ENCODE measurements around the gene CACNA2D3. TPM values are rescaled to one million over a fixed set of nuclear protein-coding genes. Genes with fewer than 3 reads are reported as not detected.

CACNA2D3 gene
- total and polyA plus RNA-seq, 4 donors = 0.06 to 0.37 (median 0.08) TPM; not detected in 1

GRCh38 chr3:54134155-54134554 lies 11.8 kb downstream of the CACNA2D3 start:
- Histone ChIP-seq H3K4me3 (ENCODE audit: low read depth in 1 of 3, low read length in 3 of 3) (no peak overlapping the region), H3K27ac (ENCODE audit: low read depth in 1 of 2, low read length in 2 of 2) (no peak overlapping the region), H3K9me3 (ENCODE audit: control insufficient read depth in 4 of 4, low read length in 3 of 4) (no peaks in the 10 kb centered on the region), H3K36me3 (ENCODE audit: control insufficient read depth in 4 of 4, insufficient read depth in 3 of 4, low read depth in 1 of 4, low read length in 3 of 4) (no peaks in the 10 kb centered on the region), H3K9ac (ENCODE audit: low read depth in 1 of 2, low read length in 2 of 2) (no peak overlapping the region), H3K4me1 (ENCODE audit: control insufficient read depth in 4 of 4, insufficient read depth in 4 of 4, low read length in 3 of 4) (peaks cover 0 to 6% (median 0%) of the 10 kb centered on the region in 4 donors), H3K27me3 (ENCODE audit: control insufficient read depth in 4 of 4, insufficient read depth in 4 of 4, low read length in 3 of 4) (no peaks in the 10 kb centered on the region)
- 68% methylated on average over 8 of the region's 8 CpGs for WGBS
- DNase-seq (ENCODE audit: low spot score) = no peak
- TF ChIP-seq, protein P1, sequence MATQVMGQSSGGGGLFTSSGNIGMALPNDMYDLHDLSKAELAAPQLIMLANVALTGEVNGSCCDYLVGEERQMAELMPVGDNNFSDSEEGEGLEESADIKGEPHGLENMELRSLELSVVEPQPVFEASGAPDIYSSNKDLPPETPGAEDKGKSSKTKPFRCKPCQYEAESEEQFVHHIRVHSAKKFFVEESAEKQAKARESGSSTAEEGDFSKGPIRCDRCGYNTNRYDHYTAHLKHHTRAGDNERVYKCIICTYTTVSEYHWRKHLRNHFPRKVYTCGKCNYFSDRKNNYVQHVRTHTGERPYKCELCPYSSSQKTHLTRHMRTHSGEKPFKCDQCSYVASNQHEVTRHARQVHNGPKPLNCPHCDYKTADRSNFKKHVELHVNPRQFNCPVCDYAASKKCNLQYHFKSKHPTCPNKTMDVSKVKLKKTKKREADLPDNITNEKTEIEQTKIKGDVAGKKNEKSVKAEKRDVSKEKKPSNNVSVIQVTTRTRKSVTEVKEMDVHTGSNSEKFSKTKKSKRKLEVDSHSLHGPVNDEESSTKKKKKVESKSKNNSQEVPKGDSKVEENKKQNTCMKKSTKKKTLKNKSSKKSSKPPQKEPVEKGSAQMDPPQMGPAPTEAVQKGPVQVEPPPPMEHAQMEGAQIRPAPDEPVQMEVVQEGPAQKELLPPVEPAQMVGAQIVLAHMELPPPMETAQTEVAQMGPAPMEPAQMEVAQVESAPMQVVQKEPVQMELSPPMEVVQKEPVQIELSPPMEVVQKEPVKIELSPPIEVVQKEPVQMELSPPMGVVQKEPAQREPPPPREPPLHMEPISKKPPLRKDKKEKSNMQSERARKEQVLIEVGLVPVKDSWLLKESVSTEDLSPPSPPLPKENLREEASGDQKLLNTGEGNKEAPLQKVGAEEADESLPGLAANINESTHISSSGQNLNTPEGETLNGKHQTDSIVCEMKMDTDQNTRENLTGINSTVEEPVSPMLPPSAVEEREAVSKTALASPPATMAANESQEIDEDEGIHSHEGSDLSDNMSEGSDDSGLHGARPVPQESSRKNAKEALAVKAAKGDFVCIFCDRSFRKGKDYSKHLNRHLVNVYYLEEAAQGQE (IDR thresholded peaks at IDR 0.05) = no peak
- no peak for TF ChIP-seq RXRA (IDR thresholded peaks at IDR 0.05)
- no peak for TF ChIP-seq HNF4G (IDR thresholded peaks at IDR 0.05)
- TF ChIP-seq JUND (IDR thresholded peaks at IDR 0.05) = no peak
- TF ChIP-seq SP1 (IDR thresholded peaks at IDR 0.05) = no peak
- no peak for TF ChIP-seq FOXA1 (IDR thresholded peaks at IDR 0.05)
- TF ChIP-seq TAF1 (conservative IDR thresholded peaks at IDR 0.05) = no peak
- TF ChIP-seq YY1 (IDR thresholded peaks at IDR 0.05) = no peak
- TF ChIP-seq, protein P2, sequence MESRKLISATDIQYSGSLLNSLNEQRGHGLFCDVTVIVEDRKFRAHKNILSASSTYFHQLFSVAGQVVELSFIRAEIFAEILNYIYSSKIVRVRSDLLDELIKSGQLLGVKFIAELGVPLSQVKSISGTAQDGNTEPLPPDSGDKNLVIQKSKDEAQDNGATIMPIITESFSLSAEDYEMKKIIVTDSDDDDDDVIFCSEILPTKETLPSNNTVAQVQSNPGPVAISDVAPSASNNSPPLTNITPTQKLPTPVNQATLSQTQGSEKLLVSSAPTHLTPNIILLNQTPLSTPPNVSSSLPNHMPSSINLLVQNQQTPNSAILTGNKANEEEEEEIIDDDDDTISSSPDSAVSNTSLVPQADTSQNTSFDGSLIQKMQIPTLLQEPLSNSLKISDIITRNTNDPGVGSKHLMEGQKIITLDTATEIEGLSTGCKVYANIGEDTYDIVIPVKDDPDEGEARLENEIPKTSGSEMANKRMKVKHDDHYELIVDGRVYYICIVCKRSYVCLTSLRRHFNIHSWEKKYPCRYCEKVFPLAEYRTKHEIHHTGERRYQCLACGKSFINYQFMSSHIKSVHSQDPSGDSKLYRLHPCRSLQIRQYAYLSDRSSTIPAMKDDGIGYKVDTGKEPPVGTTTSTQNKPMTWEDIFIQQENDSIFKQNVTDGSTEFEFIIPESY (IDR thresholded peaks at IDR 0.05) = no peak
- TF ChIP-seq, protein P3, sequence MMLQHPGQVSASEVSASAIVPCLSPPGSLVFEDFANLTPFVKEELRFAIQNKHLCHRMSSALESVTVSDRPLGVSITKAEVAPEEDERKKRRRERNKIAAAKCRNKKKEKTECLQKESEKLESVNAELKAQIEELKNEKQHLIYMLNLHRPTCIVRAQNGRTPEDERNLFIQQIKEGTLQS (IDR thresholded peaks at IDR 0.05) = no peak
- TF ChIP-seq RAD21 (IDR thresholded peaks at IDR 0.05) = no peak
- TF ChIP-seq, protein P4, sequence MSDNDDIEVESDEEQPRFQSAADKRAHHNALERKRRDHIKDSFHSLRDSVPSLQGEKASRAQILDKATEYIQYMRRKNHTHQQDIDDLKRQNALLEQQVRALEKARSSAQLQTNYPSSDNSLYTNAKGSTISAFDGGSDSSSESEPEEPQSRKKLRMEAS (IDR thresholded peaks at IDR 0.05) = no peak
- no peak for TF ChIP-seq GABPA (IDR thresholded peaks at IDR 0.05 in 1 of 2, conservative IDR thresholded peaks at IDR 0.05 in 1 of 2)
- no peak for TF ChIP-seq EGR1 (IDR thresholded peaks at IDR 0.05; ENCODE audit: low read depth in 2 of 2)
- TF ChIP-seq HNF4A (conservative IDR thresholded peaks at IDR 0.05) = no peak
- TF ChIP-seq CTCF (IDR thresholded peaks at IDR 0.05; ENCODE audit: low read depth, low read length, missing input control) = no peak
- no peak for TF ChIP-seq NR2F2 (IDR thresholded peaks at IDR 0.05)
- no peak for TF ChIP-seq FOXA2 (IDR thresholded peaks at IDR 0.05)
